GM18498 (cell line): Measurements from ENCODE around the gene TMTC4.

Experiments
- ATAC-seq: cut with Tn5 transposase; IDR thresholded peaks from one replicate; pipeline ENCODE4 v1.9.1; 2021; ENCODE audit warnings: mild to moderate bottlenecking, moderate library complexity; ENCODE audit not compliant: unreplicated experiment

TMTC4 gene

DNA sequence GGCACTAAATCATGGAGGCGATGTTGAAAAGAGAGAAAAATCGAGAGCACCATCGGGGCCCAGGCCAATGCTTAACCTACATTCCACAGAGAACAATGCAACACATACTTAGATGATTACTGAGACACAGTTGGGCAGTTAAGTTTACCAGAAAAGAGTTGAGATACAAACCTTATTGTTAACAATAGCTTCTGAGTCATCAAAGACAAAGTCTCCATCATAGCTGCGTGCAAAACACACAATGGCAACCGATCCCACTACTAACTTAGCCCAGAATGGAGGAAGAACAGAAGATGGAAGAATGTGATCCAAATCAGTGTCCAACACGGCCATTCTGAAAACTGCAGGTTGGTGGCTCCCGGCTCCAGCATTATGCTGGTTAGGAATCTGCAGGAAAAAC, 6.2 kb downstream of the TMTC4 start:
- ATAC-seq: no peak

DNA sequence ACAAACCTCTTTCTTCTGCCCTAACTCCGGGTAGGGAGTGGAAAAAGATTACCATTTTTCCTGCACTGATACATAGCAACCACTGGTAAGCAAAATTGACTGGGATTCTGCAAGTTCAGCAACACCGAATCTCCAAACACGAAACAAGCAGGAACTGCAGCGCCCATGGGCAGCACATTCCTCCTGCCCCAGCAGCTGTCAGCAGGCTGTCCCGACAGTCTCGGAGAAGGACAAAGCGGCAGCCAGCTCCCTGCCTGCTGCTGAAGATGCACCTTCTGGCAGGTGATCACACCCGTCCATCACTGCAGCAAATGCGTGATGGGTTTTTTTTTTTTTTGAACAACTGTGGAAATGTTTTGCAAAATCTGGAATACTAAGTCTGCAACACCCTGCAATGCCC, 6.7 kb downstream of the TMTC4 start:
- no peak for ATAC-seq

- no peak for ATAC-seq
Measured at GRCh38 chr13:100666124-100666523, 8.5 kb downstream of the TMTC4 start.

DNA sequence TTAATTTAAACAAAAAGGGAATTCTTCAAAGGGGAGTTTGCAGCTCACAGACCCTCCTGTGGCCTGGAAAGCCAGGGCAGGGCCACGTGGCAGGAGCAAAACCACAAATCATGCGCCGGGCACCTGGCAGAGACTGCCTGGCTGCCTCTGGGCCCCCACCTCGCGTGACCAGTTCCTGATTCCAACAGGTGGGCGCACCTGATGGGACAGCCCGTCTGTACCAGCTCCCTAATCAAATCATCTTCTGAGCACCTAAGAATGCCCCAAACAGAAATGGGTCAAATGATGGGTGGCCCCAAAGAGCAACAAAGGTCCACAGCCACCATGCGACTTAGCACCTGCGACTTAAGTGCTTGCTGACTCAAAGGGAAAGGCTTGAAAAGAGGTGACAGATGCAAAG, 9.2 kb downstream of the TMTC4 start:
- ATAC-seq: no peak

GRCh38 chr13:100664171-100664900, 10.3 kb downstream of the TMTC4 start:
- ATAC-seq: no peak

- ATAC-seq: no peak
Measured at GRCh38 chr13:100662468-100663211, 12.0 kb downstream of the TMTC4 start.

DNA sequence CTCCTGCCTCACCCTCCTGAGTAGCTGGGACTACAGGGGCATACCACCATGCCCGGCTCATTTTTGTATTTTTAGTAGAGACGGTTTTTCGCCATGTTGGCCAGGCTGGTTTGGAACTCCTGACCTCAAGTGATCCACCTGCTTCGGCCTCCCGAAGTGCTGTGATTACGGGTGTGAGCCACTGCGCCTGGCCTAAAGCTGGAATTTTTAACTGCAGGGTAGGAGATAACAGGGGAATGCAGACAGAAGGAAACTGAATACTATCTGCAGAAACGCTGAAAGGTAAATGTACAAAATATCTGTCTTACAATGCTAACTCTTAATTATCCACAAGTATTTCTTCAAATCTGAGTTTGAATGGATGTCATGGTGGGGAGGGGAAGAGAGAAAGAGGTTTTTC, 13.8 kb downstream of the TMTC4 start:
- no peak for ATAC-seq

DNA sequence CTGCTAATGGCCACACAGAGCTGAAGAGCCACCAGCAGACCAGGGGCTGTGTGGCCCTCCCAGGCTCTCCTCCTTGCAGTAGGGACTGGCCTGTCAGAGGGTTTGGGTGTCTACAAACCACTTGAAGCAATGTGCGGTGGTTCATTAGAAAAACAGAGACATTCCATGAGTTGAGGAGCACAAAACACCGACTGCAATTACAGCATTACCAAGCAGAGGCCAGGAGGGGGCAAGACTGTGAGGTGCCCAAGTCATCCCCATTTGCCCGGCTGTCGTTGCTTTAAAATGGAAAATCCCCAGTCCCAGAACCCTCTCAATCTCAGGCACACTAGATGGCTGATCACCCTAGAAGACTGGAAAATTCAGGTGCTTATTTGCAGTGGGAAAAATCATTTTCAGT, 15.0 kb downstream of the TMTC4 start:
- ATAC-seq: no peak

- peak; percentile 86 for ATAC-seq
Measured at GRCh38 chr13:100658363-100658762, 16.2 kb downstream of the TMTC4 start.

DNA sequence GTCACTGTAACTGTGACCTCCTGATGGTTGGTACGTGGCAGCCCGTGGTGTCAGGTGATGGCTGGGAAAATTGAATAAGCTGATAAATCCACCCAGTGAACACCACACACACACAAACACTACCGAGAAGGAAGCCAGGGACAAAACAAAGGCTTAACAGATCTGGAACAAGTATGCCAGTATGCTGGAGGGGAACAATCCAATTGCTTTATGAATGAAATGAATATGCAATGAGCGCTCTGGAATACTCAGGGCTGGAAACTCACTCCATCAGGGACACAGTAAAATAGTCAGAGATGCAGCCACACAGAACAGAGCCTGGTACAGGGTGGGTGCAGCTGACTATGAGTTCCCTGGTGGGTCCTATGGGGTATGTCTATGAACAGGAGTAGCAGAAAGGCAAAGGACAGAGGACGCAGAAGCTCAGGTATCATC, 16.7 kb downstream of the TMTC4 start:
- peak; percentile 14 for ATAC-seq

DNA sequence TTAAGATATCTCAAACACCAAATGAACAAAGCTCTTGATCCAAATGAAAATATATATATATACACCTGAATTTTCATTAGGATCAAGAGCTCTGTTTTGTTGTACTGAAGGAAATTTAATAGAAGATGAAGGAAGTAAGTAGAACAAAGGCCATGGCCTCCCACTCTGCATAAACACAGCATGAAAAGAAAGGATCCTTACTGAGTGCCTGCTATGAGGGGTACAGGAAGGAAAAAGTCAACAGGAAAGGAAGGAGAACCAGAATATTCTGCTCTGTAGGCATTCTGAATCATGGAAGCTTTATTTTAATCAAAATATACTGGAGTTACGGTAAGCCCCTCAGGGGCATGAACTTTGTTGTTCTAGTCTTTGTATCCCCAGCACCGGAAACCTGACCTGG, 22.1 kb downstream of the TMTC4 start:
- ATAC-seq: no peak

- no peak for ATAC-seq
Measured at GRCh38 chr13:100650326-100650725, 24.3 kb downstream of the TMTC4 start.

DNA sequence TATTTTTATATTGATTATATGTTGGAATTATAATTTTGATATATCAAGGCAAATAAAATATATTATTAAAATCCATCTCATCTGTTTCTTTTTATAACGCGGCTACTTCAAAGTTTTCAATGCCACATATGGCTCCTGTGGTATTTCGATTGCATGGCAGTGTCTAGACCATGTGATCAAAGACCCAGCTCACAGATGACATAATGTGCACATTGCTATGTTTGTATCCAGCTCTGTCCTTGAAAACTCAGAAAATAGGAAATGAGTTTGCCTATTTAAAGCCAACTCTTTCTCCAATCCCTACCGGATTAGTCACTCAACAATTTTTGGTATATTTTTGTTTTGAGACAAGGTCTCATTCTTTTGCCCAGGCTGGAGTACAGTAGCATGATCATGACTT, 26.2 kb downstream of the TMTC4 start:
- ATAC-seq: no peak

- no peak for ATAC-seq
Measured at GRCh38 chr13:100646871-100647270, 27.7 kb downstream of the TMTC4 start.

DNA sequence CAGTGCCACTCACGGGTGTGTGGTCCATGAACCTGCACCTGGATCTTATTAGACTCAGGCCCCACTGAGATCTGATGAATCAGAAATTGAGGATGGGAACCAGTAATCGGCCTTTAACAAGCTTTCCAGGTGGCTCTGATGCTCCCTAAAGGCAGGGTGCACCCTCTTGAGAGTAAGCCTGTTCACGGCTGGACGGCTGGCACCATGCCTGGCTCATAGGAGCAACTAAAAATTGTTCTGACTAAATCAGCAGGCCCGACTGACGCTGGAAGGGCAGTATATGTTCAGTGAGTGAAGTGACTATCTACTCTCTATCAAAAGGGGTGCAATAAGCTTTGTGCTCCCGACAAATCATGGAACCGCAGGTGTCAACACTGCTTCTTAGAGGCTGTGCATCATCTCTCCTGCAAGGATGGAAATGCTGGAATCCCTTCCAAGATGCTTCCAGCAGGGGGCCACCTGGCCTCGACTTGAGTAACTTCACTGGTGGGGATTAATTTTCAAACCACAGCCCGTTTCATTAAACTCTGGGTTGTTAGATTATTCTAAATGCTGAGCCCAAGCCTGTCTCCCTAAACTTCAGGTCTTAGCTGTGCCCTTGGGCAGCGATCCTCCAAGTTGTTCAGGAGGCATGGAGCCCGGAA, 28.4 kb downstream of the TMTC4 start:
- ATAC-seq: no peak

GRCh38 chr13:100645382-100645781, 29.2 kb downstream of the TMTC4 start:
- ATAC-seq: no peak

DNA sequence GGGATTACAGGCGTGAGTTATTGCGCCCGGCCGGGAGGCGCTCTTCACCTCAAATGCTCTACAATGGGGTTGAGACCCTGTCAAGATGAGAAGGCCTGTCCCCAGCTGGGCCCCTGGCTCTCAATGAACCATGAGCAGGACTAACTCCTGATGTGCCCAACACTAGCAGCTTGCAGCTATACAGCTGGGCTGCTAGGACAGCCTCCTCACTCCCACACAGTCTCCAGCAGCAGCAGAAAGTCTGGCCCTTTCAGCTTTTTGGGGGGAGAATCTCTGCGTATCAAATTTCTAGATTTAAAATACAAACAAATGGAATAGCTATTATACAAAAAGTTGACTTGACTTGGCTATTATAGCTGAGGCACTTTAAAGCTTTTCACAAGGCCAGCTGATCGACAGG, 30.2 kb downstream of the TMTC4 start:
- no peak for ATAC-seq

- ATAC-seq: no peak
Measured at GRCh38 chr13:100637796-100638195, 36.8 kb downstream of the TMTC4 start.

DNA sequence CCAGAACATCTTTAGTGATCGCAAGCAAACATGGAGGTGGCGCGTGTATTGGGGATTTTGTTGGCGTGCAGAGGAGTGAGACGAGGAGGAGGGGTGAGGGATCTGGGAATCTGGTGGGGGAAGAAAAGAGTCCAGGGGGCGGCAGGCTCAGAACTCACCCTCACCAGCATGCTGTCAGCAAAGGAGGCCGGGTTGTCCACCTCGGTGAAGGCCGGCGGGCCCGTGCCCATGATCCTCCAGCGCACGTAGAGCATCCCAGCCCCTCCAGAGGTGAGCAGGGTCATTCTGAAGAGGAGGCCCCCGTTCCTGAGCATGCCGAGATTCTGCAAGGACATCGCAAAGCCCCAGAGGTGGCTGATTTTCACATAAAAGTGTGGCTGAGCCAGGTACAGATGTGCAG, 37.2 kb downstream of the TMTC4 start:
- ATAC-seq: no peak

DNA sequence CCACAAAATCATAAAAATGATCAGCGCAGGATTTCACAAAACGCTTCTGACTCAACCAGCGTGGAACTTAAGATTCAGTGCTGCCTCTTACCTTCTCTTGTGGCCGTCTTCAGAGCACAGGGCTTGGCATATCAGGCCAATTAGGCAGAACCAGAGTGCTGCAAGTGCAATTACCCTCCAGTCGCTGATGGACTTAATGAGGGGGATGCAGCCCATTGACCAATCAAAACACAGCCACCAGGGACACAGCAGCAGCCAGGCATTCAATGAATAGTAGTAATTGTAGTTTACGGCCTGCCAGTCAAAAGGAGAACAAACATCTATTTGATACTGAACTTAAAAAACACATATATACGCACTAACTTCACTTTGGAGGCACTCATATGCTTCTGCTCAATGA, 38.2 kb downstream of the TMTC4 start:
- ATAC-seq: no peak

DNA sequence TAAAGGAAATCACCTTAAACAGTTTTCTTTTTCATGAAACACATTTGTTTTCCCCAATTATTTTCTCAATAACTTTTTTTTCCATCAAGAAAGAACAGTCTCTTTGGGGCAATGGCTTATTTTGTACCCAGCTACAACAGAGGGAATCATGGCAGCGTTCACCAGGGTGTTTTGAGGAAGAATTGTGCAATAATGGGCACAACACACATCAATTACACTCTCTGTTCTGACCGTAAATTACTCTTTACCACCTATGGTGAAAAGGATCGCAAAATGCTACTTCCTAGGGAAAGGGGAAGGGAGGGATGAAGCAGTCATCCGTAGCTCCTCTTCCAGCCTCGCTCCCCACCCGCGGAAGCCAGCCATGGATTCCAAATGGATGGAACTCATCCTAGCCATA, 38.6 kb downstream of the TMTC4 start:
- no peak for ATAC-seq

GRCh38 chr13:100634696-100635095, 39.9 kb downstream of the TMTC4 start:
- ATAC-seq: no peak
